HEK293T (cell line): ENCODE measurements around the gene FAM120A.

Source experiments
- CTCF ChIA-PET: fragments of 350-600 bp; formaldehyde crosslinking; extraction: SDS; loops from one replicate; lab custom pipeline; 2021; ENCODE audit warnings: antibody characterized with exemption, inconsistent platforms; lab: Yijun Ruan, JAX
- POLR2A ChIA-PET: fragments of 350-600 bp; formaldehyde crosslinking; extraction: SDS; loops from one replicate; lab custom pipeline; 2020; ENCODE audit warnings: antibody characterized with exemption, inconsistent platforms; lab: Yijun Ruan, JAX
- DNase-seq: peaks from one replicate; pipeline ENCODE4 v3.0.0; 2012; ENCODE audit warnings: mixed read lengths; ENCODE audit errors: extremely low spot score
- ARNT ChIP-seq: fragments of 450-650 bp; IDR thresholded peaks from 2 replicates; pipeline ENCODE4 v1.6.1; 2017; ENCODE audit warnings: mild to moderate bottlenecking
- BHLHE40 ChIP-seq: fragments of 450-650 bp; IDR thresholded peaks from 2 replicates; pipeline ENCODE4 v1.6.1; 2016; ENCODE audit warnings: mild to moderate bottlenecking, moderate library complexity, borderline replicate concordance
- CTBP1 ChIP-seq: fragments of 450-650 bp; IDR thresholded peaks from 2 replicates; pipeline ENCODE4 v1.6.1; 2016; ENCODE audit warnings: borderline replicate concordance
- ELF4 ChIP-seq: fragments of 450-650 bp; IDR thresholded peaks from 2 replicates; pipeline ENCODE4 v1.6.1; 2017; ENCODE audit warnings: antibody characterized with exemption
- FOXA1 ChIP-seq: fragments of 450-650 bp; IDR thresholded peaks from 2 replicates; pipeline ENCODE4 v1.6.1; 2016; ENCODE audit warnings: mild to moderate bottlenecking
- FOXK2 ChIP-seq: fragments of 450-650 bp; IDR thresholded peaks from 2 replicates; pipeline ENCODE4 v1.6.1; 2016; ENCODE audit warnings: mild to moderate bottlenecking
- FOXM1 ChIP-seq: fragments of 450-650 bp; IDR thresholded peaks from 2 replicates; pipeline ENCODE4 v1.6.1; 2017; ENCODE audit warnings: mild to moderate bottlenecking, borderline replicate concordance
- HDGF ChIP-seq: fragments of 450-650 bp; IDR thresholded peaks from 2 replicates; pipeline ENCODE4 v1.6.1; 2017; ENCODE audit warnings: antibody characterized with exemption, borderline replicate concordance
- L3MBTL2 ChIP-seq: fragments of 450-650 bp; conservative IDR thresholded peaks from 2 replicates; pipeline ENCODE4 v1.6.1; 2016; ENCODE audit warnings: mild to moderate bottlenecking
- LEF1 ChIP-seq: fragments of 450-650 bp; IDR thresholded peaks from 2 replicates; pipeline ENCODE4 v1.6.1; 2017; ENCODE audit warnings: mild to moderate bottlenecking, borderline replicate concordance
- NFRKB ChIP-seq: fragments of 450-650 bp; IDR thresholded peaks from 2 replicates; pipeline ENCODE4 v1.6.1; 2016; ENCODE audit warnings: mild to moderate bottlenecking, moderate library complexity
- PKNOX1 ChIP-seq: fragments of 450-650 bp; IDR thresholded peaks from 2 replicates; pipeline ENCODE4 v1.6.1; 2016
- SP1 ChIP-seq: fragments of 450-650 bp; IDR thresholded peaks from 2 replicates; pipeline ENCODE4 v1.6.1; 2017
- SUZ12 ChIP-seq: fragments of 450-650 bp; IDR thresholded peaks from 2 replicates; pipeline ENCODE4 v1.6.1; 2016; ENCODE audit warnings: mild to moderate bottlenecking
- TARDBP ChIP-seq: fragments of 450-650 bp; IDR thresholded peaks from 2 replicates; pipeline ENCODE4 v1.6.1; 2016
- ZNF384 ChIP-seq: fragments of 450-650 bp; IDR thresholded peaks from 2 replicates; pipeline ENCODE4 v1.6.1; 2016

The FAM120A gene

GRCh38 chr9:93450945-93451815 is at the start of gene FAM120A:
TSS of gene FAM120A (plus strand) at chr9:93451685. CDS start at chr9:93451916, 231 bp downstream.
- ChIA-PET CTCF (no interaction called here), POLR2A (interaction anchor here (0.8 to 2.3 kb wide), 3 partner anchors 14 to 115 kb away, joined by 6 to 12 read pairs (median 6); no protein-coding TSS in a partner anchor)
- DNase-seq: peak; percentile 74
- TF ChIP-seq FOXA1 (no peak), L3MBTL2 (peak; percentile 42)

GRCh38 chr9:93406371-93406770 is 45.1 kb upstream of the FAM120A start:
- no peak for TF ChIP-seq SP1
- TF ChIP-seq L3MBTL2: no peak
- no peak for TF ChIP-seq TARDBP
- TF ChIP-seq FOXK2: no peak
- no peak for TF ChIP-seq CTBP1
- CTCF ChIA-PET: no interaction called here
- POLR2A ChIA-PET: no interaction called here
- DNase-seq: no peak

- no peak for TF ChIP-seq FOXM1
- no peak for TF ChIP-seq ELF4
- no peak for TF ChIP-seq BHLHE40
- no peak for TF ChIP-seq SP1
- TF ChIP-seq CTBP1: no peak
- TF ChIP-seq LEF1: no peak
- no peak for TF ChIP-seq FOXK2
- TF ChIP-seq ZNF384: no peak
- TF ChIP-seq TARDBP: no peak
- no peak for TF ChIP-seq NFRKB
- no peak for TF ChIP-seq FOXA1
- no peak for TF ChIP-seq L3MBTL2
- no peak for TF ChIP-seq ARNT
- TF ChIP-seq SUZ12: no peak
- no peak for DNase-seq
- CTCF ChIA-PET: no interaction called here
- POLR2A ChIA-PET: no interaction called here
Observed at GRCh38 chr9:93413530-93413929, 38.0 kb upstream of the FAM120A start.

- DNase-seq: no peak
- POLR2A ChIA-PET: no interaction called here
- TF ChIP-seq TARDBP (no peak), SUZ12 (no peak), HDGF (no peak), FOXM1 (no peak), BHLHE40 (no peak), NFRKB (no peak), PKNOX1 (no peak), CTBP1 (no peak), SP1 (no peak)
- CTCF ChIA-PET: no interaction called here
Observed at GRCh38 chr9:93415176-93415690, 36.3 kb upstream of the FAM120A start.

GRCh38 chr9:93416530-93417235 is 34.8 kb upstream of the FAM120A start:
- DNase-seq: no peak
- CTCF ChIA-PET: no interaction called here
- POLR2A ChIA-PET: no interaction called here
- TF ChIP-seq ZNF384 (no peak), ELF4 (no peak), FOXA1 (no peak), BHLHE40 (no peak), NFRKB (no peak), PKNOX1 (no peak), L3MBTL2 (no peak), ARNT (no peak), FOXM1 (no peak), FOXK2 (no peak), LEF1 (no peak), SP1 (no peak), CTBP1 (no peak), TARDBP (no peak)

GRCh38 chr9:93417538-93417937 is 33.9 kb upstream of the FAM120A start:
- POLR2A ChIA-PET: no interaction called here
- DNase-seq: no peak
- no peak for TF ChIP-seq ARNT
- no peak for TF ChIP-seq LEF1
- no peak for TF ChIP-seq TARDBP
- TF ChIP-seq NFRKB: no peak
- TF ChIP-seq L3MBTL2: no peak
- TF ChIP-seq FOXM1: no peak
- TF ChIP-seq SP1: no peak
- no peak for TF ChIP-seq FOXA1
- TF ChIP-seq CTBP1: no peak
- no peak for TF ChIP-seq PKNOX1
- TF ChIP-seq ZNF384: no peak
- no peak for TF ChIP-seq HDGF
- TF ChIP-seq BHLHE40: no peak
- no peak for TF ChIP-seq SUZ12
- no peak for TF ChIP-seq ELF4
- no peak for TF ChIP-seq FOXK2
- CTCF ChIA-PET: no interaction called here
